GM21723 (cell line): ENCODE results near the gene SGCE.

ENCODE experiments used
- ATAC-seq: cut with Tn5 transposase; IDR thresholded peaks from one replicate; pipeline ENCODE4 v1.9.1; 2021; ENCODE audit warnings: mild to moderate bottlenecking, moderate library complexity; ENCODE audit not compliant: unreplicated experiment

The SGCE gene

DNA sequence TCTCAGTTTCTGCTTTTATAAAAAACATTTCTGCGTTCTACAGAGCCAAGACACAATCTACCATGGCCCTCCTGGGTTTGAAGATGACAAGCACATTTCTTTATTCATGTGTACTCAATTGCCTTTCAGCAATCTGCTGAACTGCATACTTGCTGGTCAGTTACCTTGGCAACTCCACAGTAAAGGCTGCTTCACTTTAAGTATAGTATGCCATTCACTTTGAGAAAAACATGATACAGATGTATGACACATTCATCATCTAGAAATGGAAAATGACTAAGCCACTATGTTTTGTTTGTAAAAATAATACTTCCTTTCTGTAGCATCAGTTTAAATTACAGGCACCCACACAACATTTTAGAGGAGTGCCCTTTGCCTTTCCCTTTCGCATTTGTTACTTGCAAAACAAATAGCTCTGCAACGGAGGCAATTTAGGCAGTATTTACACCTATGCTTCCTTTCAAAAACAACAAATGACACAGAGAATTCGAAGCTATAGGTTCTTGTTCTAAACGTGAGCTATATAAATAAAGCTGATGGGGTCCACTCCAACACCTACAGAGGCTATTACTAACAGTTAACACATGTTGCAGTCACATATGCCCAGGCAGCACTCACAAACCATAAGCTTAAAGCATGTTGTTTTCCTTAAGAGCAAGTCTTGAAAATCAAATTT lies 23.5 kb downstream of the SGCE start:
- peak; percentile 59 for ATAC-seq

DNA sequence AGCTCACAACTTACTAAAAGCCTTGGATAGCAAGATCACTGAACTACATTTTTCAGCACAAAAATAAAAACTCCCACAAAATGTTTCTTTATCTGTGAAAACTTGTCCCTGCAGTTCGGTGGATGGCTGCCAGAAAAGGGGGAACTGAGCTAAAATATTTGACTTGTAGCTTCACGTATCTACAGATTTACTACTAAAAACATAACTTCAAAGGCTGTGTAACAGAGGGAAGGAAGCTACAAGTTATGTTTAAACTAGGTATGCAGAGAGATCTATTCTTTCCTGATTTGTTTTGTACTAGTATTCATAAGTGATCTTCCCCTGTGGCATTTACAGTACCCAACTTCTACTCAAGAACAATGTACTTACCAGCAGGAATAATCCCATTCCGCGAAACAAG lies 25.1 kb downstream of the SGCE start:
- ATAC-seq: no peak

DNA sequence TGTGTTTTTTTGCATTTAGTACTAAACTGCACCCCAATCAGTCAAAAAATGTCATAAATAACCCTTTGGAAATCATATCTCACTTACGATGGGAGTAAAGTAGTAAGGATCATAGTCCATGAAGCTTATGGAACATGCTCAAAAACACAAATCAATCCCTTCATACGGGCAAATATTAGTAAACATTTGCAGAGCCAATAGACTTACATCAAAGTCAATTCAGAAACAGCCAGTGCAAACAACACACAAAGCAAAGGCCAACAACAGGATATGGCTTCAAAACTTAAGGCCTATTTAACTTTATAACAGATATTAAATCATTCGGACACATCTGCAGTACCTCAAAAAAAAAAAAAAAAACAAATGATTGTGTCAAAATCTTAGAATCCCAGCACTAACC lies 32.1 kb downstream of the SGCE start:
- ATAC-seq: no peak

DNA sequence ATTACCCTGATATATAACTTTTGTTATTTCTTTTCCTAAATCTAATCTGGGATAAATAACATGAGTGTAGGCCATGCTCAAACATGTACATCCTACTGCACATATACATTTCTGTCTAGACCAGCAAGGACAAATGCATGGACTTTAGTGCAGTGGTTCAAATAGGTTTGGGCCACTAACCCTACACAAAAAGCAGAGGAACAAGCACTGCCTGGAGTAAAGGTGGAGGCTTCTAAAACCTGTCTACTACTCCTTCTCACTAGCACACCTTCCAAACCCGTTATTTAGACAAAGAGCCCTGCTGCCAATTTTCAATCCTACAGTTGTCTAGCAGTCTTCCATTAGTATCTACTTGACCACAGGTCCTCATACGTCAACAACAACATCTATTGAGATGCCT lies 34.8 kb downstream of the SGCE start:
- no peak for ATAC-seq

GRCh38 chr7:94620703-94621118 lies 35.2 kb downstream of the SGCE start:
- peak; percentile 98 for ATAC-seq

GRCh38 chr7:94618126-94618525 lies 37.8 kb downstream of the SGCE start:
- no peak for ATAC-seq

GRCh38 chr7:94616855-94617254 lies 39.1 kb downstream of the SGCE start:
- ATAC-seq: no peak

DNA sequence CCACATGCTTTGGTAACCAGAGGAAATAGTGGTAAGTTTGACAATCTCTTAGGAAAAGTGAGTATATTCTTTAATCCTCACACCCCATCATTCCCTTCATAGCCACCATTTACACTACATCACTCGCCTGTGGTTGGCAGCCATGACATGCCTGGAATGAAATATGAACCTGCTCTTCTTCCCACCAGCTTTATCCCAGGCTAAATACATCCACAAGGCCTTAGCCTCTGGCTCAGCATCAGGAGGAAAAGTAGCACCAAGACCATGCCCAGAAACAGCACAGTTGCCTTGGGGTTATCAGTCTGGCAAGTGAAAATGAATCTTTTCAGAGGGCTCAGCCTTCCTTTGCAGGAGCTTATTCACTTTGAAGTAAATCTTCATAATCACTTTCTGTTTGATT lies 40.3 kb downstream of the SGCE start:
- ATAC-seq: no peak

- no peak for ATAC-seq
These were observed 43.3 kb downstream of the SGCE start for GRCh38 chr7:94612661-94613060.

- ATAC-seq: no peak
These were observed 43.7 kb downstream of the SGCE start for GRCh38 chr7:94612253-94612652.

DNA sequence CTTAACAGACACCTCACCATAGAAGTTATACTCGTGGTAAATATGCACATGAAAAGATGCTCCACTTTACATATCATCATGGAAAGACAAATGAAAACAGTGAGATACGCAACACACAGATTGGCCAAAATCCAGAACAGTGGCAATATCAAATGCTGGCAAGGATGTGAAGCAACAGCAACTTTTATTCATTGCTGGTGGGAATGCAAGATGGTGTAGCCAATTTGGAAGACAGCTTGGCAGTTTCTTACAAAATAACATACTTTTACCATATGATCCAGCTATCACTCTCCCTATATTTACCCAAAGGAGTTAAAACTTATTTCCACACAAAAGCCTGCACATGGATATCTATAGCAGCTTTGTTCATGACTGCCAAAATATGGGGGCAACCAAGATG lies 46.4 kb downstream of the SGCE start:
- ATAC-seq: no peak

- ATAC-seq: peak; percentile 74
These were observed 50.9 kb downstream of the SGCE start for GRCh38 chr7:94605031-94605430.

- no peak for ATAC-seq
These were observed 53.8 kb downstream of the SGCE start for GRCh38 chr7:94602181-94602580.

- ATAC-seq: no peak
These were observed 55.7 kb downstream of the SGCE start for GRCh38 chr7:94600267-94600666.

DNA sequence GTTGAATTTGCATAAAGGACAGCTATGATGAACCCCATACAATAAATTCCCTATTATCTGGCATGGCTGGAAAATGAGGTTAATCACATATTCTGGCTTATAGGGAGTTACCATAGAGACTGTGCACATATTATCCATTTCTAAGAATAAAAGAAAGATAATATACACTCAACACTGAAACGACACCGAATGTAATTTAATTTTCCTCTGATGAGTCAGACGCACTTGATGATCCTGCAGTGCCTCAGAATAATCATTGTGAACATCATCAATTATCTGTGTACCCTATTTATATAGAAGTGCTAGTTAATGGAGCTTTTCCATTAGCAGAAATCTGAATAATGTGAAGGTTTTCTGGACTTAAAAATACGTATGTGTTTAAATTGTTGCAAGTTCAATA lies 60.2 kb downstream of the SGCE start:
- ATAC-seq: no peak

- ATAC-seq: no peak
These were observed 61.1 kb downstream of the SGCE start for GRCh38 chr7:94594882-94595281.

- ATAC-seq: no peak
These were observed 64.8 kb downstream of the SGCE start for GRCh38 chr7:94591176-94591575.

DNA sequence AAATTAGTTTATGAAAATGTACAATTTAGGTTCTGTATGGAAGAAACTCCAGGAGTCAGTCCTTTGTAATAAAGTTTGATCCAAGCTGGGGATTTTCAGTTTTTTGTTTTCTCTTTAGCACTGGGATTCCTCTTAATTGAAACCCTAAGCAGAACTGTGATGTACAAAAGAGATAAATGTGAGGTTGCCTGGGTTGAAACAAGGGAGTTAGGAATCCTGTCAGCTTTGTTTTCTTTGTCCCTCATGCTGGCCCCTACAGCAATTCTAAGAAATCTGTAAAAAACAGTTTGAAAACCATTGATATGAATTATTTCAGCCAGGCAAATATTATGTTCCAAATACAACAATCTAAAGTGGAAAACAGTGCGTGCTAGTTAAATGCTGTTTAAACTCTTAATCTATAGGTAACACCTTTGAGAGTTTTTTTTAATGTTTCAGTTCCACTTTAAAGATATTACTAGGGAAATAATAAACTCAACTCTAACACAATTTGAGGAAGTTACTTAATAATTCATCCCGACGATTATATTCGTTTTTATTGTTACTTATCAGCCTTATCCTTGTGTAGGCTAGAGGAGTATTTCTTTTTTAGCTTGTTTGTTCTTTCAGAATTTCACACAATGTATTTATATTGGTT lies 65.3 kb downstream of the SGCE start:
- no peak for ATAC-seq

- no peak for ATAC-seq
These were observed 67.9 kb downstream of the SGCE start for GRCh38 chr7:94588075-94588474.

DNA sequence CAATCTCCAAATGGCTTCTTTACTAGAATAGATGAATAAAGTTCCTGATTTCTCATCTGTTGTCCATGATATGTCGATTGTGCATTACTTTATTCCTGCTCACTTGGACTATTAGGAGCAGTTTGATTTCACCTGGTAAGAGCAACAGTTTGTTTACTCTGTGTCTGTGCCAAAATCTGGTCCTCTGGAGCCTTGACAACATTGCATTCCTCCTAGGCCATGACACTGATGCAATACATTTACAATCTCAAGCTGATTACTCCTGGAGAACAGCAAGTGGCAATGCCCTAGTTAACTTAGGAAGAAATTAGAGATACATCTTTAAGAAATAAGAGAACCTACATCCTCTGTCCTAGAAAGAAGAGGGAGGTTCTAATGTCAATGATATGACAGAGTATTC lies 71.8 kb downstream of the SGCE start:
- no peak for ATAC-seq

GRCh38 chr7:94580601-94581000 lies 75.3 kb downstream of the SGCE start:
- ATAC-seq: no peak

GRCh38 chr7:94579470-94579869 lies 76.5 kb downstream of the SGCE start:
- no peak for ATAC-seq

GRCh38 chr7:94578614-94579013 lies 77.3 kb downstream of the SGCE start:
- no peak for ATAC-seq
